Loucy (cell line): ENCODE data around the gene BANF1.

Source experiments
- H2AFZ ChIP-seq: fragments of 200-600 bp; sonication (generic); 2 replicates; pipeline ENCODE4 v1.6.0; 2016; ENCODE audit warnings: antibody characterized with exemption, mild to moderate bottlenecking, low read length, moderate library complexity
- H3F3A ChIP-seq: fragments of 200-600 bp; 2 replicates; pipeline ENCODE4 v1.6.0; 2016; ENCODE audit warnings: antibody characterized with exemption, low read depth, mild to moderate bottlenecking
- H3K27me3 ChIP-seq: fragments of 200-600 bp; sonication (generic); 2 replicates; pipeline ENCODE4 v1.6.1; 2014; ENCODE audit warnings: low read length, mild to moderate bottlenecking; ENCODE audit not compliant: insufficient read depth, poor library complexity, severe bottlenecking
- H3K36me3 ChIP-seq: fragments of 200-600 bp; sonication (generic); 2 replicates; pipeline ENCODE4 v1.6.1; 2016; ENCODE audit warnings: low read length; ENCODE audit not compliant: insufficient read depth
- H3K4me1 ChIP-seq: fragments of 200-600 bp; sonication (generic); 2 replicates; pipeline ENCODE4 v1.5.1; 2014; ENCODE audit warnings: low read length, mild to moderate bottlenecking; ENCODE audit not compliant: insufficient read depth, poor library complexity, severe bottlenecking
- H3K4me2 ChIP-seq: fragments of 200-600 bp; sonication (generic); 2 replicates; pipeline ENCODE4 v1.6.0; 2014; ENCODE audit warnings: antibody characterized with exemption, low read length, low read depth, mild to moderate bottlenecking; ENCODE audit not compliant: poor library complexity, severe bottlenecking
- H3K4me3 ChIP-seq: fragments of 200-600 bp; sonication (generic); 2 replicates; pipeline ENCODE4 v1.5.1; 2014; ENCODE audit warnings: low read length, mild to moderate bottlenecking, mixed read lengths; ENCODE audit not compliant: poor library complexity, severe bottlenecking
- H3K79me2 ChIP-seq: fragments of 200-600 bp; sonication (generic); 2 replicates; pipeline ENCODE4 v1.6.1; 2014; ENCODE audit warnings: low read length; ENCODE audit not compliant: insufficient read depth
- H3K9ac ChIP-seq: fragments of 200-600 bp; sonication (generic); 2 replicates; pipeline ENCODE4 v1.6.0; 2014; ENCODE audit warnings: mild to moderate bottlenecking, low read depth, low read length, moderate library complexity; ENCODE audit not compliant: poor library complexity, severe bottlenecking
- H3K9me2 ChIP-seq: fragments of 200-600 bp; sonication (generic); replicated peaks from 2 replicates; pipeline ENCODE4 v1.6.1; 2016; ENCODE audit warnings: low read depth, low read length, mixed read lengths
- H3K9me3 ChIP-seq: fragments of 200-600 bp; sonication (generic); 2 replicates; pipeline ENCODE4 v1.6.1; 2014; ENCODE audit warnings: mild to moderate bottlenecking, antibody characterized with exemption, low read length, low read depth; ENCODE audit not compliant: insufficient read depth
- H4K20me1 ChIP-seq: fragments of 200-600 bp; sonication (generic); 2 replicates; pipeline ENCODE4 v1.6.0; 2014; ENCODE audit warnings: antibody characterized with exemption, low read length, mild to moderate bottlenecking; ENCODE audit not compliant: insufficient read depth, poor library complexity, severe bottlenecking
- EZH2phosphoT487 ChIP-seq: fragments of 200-600 bp; IDR thresholded peaks from 2 replicates; pipeline ENCODE4 v1.6.1; 2018; ENCODE audit warnings: antibody characterized with exemption, mild to moderate bottlenecking, moderate library complexity, borderline replicate concordance
- TF ChIP-seq, protein P1 (sequence below): fragments of 200-600 bp; sonication (generic); conservative IDR thresholded peaks from 2 replicates; pipeline ENCODE4 v1.5.1; 2014; ENCODE audit warnings: mild to moderate bottlenecking, antibody characterized with exemption, low read length

Gene BANF1

DNA sequence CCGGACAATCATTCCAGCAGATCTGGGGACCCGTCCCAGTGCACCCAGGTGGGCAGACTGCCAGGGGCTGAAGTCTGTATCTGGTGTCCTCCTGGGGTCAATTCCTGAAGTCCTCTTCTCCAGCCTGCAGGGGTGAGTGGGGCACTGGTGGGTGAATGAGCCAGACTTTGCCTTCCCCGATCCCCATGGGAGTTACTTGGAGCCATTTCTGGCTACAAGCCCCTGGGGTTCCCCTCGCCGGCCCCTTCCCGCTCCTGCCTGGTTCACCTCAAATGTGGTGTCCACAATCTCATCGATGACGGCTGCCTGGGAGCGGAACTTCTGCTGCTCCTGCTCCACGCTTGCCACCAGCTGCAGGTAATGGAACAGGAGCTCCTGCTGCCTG, 14.5 kb downstream of the BANF1 start:
- H3K36me3 ChIP-seq, result no peaks in the 10 kb centered on the region
- TF ChIP-seq EZH2phosphoT487, result no peak
- TF ChIP-seq, protein P1, sequence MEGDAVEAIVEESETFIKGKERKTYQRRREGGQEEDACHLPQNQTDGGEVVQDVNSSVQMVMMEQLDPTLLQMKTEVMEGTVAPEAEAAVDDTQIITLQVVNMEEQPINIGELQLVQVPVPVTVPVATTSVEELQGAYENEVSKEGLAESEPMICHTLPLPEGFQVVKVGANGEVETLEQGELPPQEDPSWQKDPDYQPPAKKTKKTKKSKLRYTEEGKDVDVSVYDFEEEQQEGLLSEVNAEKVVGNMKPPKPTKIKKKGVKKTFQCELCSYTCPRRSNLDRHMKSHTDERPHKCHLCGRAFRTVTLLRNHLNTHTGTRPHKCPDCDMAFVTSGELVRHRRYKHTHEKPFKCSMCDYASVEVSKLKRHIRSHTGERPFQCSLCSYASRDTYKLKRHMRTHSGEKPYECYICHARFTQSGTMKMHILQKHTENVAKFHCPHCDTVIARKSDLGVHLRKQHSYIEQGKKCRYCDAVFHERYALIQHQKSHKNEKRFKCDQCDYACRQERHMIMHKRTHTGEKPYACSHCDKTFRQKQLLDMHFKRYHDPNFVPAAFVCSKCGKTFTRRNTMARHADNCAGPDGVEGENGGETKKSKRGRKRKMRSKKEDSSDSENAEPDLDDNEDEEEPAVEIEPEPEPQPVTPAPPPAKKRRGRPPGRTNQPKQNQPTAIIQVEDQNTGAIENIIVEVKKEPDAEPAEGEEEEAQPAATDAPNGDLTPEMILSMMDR, result no peak

DNA sequence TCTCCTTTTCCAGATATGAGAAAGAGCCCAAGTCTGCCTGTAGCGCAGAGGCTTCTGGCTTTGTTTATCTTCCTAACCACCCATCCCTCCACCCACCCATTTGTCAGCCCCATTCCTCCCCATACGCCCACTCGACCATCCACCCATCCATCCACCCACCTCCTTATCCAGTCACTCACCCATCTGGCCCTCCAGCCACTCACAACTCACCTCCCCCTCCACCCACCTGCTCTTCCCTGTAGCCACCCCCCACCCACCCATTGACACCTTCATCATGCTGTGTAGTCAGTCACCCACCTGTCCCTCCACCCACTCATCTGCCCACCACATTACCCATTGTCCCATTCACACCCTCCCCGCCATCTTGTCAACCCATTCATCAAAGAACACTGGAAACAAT, 15.0 kb downstream of the BANF1 start:
- no peak overlapping the region for H2AFZ ChIP-seq
- no peaks in the 10 kb centered on the region for H3F3A ChIP-seq
- H4K20me1 ChIP-seq, result no peaks in the 10 kb centered on the region
- TF ChIP-seq, protein P1, result no peak
- TF ChIP-seq EZH2phosphoT487, result no peak
- peaks cover 17% of the 10 kb centered on the region for H3K4me1 ChIP-seq
- no peaks in the 10 kb centered on the region for H3K9me3 ChIP-seq
- H3K4me3 ChIP-seq, result no peak overlapping the region
- H3K27me3 ChIP-seq, result no peaks in the 10 kb centered on the region
- no peaks in the 10 kb centered on the region for H3K79me2 ChIP-seq
- H3K9ac ChIP-seq, result no peak overlapping the region
- no peak overlapping the region for H3K4me2 ChIP-seq
- no peaks in the 10 kb centered on the region for H3K9me2 ChIP-seq
- no peaks in the 10 kb centered on the region for H3K36me3 ChIP-seq

More for the DNA sequence above, 14.5 kb downstream of the BANF1 start:
- H3K9me3 ChIP-seq, result no peaks in the 10 kb centered on the region
- H3F3A ChIP-seq, result no peaks in the 10 kb centered on the region
- H3K9me2 ChIP-seq, result no peaks in the 10 kb centered on the region
- no peaks in the 10 kb centered on the region for H4K20me1 ChIP-seq
- no peak overlapping the region for H2AFZ ChIP-seq
- no peak overlapping the region for H3K4me2 ChIP-seq
- H3K4me3 ChIP-seq, result no peak overlapping the region
- peaks cover 13% of the 10 kb centered on the region for H3K4me1 ChIP-seq
- H3K9ac ChIP-seq, result no peak overlapping the region
- H3K79me2 ChIP-seq, result no peaks in the 10 kb centered on the region
- no peaks in the 10 kb centered on the region for H3K27me3 ChIP-seq

DNA sequence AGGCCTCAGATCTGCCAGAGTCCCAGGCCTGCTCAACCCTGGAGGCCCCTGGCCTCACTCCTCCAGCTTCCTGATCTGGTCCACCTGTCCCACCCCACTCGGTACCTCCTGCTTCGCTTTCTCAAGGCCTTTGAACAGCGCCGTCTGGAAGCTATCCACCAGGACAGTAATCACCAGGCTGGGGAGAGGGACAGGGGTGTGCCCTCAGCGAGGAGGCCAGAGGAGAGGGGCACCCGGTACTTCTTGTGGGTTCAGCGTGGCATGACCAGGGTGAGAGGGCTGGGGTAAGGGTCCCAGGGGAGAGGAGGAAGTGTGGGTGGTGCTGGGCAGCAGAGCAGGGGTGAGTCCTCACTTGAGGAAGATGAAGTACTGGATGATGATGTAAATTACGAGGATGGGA, 17.9 kb downstream of the BANF1 start:
- H2AFZ ChIP-seq, result no peak overlapping the region
- no peak for TF ChIP-seq EZH2phosphoT487
- TF ChIP-seq, protein P1, result no peak
- H3K9me3 ChIP-seq, result no peaks in the 10 kb centered on the region
- H3K36me3 ChIP-seq, result no peaks in the 10 kb centered on the region
- H3K79me2 ChIP-seq, result no peaks in the 10 kb centered on the region
- no peaks in the 10 kb centered on the region for H3K9me2 ChIP-seq
- no peaks in the 10 kb centered on the region for H4K20me1 ChIP-seq
- H3K4me1 ChIP-seq, result peaks cover 20% of the 10 kb centered on the region
- no peak overlapping the region for H3K9ac ChIP-seq
- H3K27me3 ChIP-seq, result no peaks in the 10 kb centered on the region
- H3K4me3 ChIP-seq, result peak overlapping the region; percentile 47
- peak overlapping the region; percentile 67 for H3K4me2 ChIP-seq
- H3F3A ChIP-seq, result no peaks in the 10 kb centered on the region
